ENCODE results near the gene BEND5.

Gene BEND5

DNA sequence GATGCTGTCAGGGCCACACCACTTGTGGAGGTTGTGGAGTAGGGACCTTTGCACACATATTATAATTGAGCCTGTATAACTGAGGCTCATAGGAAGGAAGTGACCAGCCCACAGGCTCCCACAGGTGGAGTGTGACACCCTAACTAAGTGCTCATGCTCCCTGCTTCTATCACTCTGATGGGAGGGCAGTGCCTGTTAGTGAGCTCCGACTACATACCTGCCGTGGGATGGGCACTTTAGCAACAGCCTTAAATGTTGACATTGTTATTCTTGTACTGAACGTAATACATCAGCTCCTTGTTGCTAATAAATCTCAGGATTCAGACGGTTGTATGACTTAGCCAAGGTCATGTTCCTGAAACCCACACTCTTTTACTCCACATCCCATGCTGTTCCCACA is 58.0 kb downstream of the BEND5 start:
- no peak for DNase-seq (ENCODE audit: low read depth)

GRCh38 chr1:48718116-48718630 is 58.5 kb downstream of the BEND5 start:
- no peak for DNase-seq (ENCODE audit: low read depth)

GRCh38 chr1:48717082-48717481 is 59.6 kb downstream of the BEND5 start:
- no peak for DNase-seq (ENCODE audit: low read depth)

DNA sequence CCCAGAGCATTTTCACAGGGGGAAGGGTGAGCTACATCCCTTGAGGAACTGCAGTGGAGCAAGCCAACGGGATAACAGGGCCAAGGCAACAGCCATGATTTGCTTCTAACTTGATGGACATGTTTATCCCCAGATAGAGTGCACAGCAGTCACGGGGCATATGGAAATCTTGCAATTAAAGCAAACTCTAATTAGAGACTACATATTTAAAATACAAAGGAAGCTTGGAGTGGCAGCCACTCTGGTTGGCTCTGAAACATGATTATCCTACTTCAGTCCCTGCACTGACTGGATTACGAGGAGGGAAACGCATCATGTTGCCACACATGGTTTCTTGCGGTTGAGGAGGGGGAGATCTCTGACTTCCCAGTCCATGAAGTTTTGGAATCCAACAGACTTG is 60.8 kb downstream of the BEND5 start:
- DNase-seq (ENCODE audit: low read depth) = no peak

GRCh38 chr1:48710915-48711314 is 65.8 kb downstream of the BEND5 start:
- no peak for DNase-seq (ENCODE audit: low read depth)

- no peak for DNase-seq (ENCODE audit: low read depth)
Observed at GRCh38 chr1:48710318-48710717, 66.4 kb downstream of the BEND5 start.

DNA sequence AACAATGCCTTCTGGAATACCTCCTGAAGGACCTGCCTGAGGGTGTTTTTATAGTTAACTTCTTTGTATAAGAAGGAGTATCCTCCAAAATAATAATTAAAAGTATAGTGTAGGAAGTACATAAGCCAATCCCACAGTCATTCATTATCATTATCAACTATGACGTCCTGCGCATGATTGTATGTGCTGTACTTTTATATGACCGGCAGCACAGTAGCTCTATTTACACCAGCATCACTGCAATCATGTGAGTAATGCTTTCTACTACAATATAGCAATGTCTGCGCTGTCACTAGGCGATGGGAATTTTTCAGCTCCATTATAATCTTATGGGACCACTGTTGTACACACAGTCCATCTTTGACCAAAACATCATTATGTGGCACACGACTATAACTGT is 72.0 kb downstream of the BEND5 start:
- DNase-seq (ENCODE audit: low read depth) = no peak

DNA sequence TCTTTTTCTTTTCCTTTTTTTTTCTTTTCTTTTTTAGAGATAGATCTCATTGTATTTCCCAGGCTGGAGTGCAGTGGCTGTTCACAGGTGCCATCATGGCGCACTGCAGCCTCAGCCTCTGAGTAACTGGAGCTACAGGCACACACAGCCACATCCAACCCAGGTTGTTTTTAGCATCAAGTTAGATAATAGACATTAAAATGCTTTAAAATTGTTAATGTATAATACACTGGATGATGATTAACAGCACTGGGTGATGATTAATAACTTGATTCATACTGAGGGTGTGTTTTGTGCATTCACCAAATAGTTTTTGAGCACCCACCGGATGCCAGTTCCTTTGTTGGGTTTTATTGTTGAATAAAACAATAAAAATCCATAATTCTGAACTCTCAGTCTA is 75.2 kb downstream of the BEND5 start:
- no peak for DNase-seq (ENCODE audit: low read depth)

DNA sequence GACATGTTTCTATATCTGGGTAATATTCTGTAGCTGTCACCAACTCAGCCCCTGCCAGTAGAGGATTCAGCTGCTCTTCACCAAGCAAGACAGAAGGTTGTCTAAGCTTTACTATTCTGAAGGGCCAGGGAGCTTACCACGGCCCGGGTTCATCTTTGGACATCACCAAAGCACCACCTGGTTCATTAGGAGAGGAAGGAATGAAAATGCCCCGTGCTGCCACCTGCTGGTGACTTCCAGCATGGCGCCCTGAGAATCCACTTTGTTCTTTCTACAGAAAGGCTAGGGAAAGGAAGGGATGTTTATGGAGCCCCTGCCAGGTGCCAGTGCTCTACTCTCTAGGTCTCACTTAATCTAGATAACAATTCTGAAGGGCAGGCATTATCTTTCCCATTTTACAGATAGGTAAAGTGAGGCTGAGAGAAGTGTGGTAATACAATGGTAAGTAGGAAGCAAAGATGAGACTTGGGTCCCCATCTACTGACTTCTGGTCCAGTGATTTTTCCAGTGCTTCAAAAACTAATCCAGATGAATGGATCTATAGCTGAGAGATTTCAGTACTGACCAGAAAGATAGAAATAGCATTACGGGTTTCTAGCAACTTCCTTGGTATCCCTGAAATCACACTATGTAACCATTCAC is 79.5 kb downstream of the BEND5 start:
- peak; percentile 12 for DNase-seq (ENCODE audit: low read depth)

GRCh38 chr1:48695161-48695560 is 81.5 kb downstream of the BEND5 start:
- DNase-seq (ENCODE audit: low read depth) = no peak

- no peak for DNase-seq (ENCODE audit: low read depth)
Observed at GRCh38 chr1:48693674-48694320, 82.9 kb downstream of the BEND5 start.

DNA sequence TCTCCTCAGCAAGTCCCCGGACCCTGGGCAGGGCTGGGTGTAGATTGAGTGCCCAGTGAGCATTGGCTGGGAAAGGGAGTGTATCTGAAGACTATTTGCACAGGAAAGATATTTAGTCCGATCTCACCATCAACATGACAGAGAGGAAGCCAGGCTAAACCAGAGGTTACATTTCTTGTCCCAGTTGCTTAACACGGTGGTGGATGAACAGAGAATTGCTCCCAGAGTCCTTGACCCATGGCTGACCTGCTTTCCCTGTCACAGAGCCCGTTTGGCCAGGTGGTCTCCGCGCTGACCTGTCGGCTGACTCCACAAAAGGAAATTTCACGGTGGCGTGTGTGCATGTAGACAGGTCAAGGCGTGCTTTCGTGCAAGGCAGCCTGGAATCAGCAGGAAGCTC is 83.5 kb downstream of the BEND5 start:
- no peak for DNase-seq (ENCODE audit: low read depth)

DNA sequence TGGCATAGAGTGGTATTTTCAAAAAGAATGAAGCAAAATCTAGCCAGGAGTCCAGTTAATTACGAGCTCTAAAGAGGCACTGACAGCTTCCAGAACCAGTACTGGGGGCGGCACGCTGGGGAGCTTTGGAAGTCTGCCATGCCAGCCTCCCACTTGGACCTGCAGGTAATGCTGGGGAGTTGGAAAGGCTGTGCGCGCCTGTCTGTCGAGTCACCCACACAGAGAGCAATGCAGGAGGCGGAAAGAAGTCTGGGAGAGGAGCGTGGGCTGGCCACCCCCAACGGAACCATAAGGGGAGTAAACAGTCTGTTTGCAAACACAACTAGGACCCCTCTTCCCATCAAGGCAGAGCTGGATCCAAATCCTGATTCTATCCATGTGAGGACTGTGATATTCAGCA is 84.5 kb downstream of the BEND5 start:
- DNase-seq (ENCODE audit: low read depth) = no peak

- DNase-seq (ENCODE audit: low read depth) = no peak
Observed at GRCh38 chr1:48691429-48692001, 85.2 kb downstream of the BEND5 start.

DNA sequence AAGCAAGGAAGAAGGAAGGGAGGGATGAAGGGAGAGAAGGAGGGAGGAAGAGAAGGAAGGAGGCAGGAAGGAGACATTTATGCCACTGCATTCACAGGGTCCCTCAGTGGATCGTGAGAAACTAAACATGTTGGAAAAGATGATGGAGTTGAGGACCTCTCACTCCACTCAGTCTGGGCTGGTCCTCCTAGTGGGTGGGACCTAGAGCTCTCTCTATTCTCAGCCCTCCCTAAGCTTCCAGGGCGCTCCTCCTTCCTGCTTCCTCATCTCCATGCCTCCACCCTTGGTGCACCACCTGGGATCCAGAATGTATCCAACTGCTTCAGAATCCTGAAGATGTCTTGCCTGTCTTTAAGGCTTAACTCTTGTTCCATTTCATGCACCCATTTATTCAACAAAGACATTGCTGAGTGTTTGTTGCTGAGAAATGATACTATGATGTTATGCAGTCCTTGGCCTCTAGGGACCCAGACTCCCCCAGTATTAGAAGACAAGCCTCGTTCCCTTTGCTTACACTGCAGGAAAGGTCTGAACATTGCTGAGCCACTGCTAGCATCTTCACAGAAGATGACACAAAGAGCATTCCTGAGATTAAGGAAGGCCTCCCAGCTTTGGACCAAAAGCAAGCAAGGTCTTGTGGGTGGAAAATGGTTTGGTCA is 88.5 kb downstream of the BEND5 start:
- DNase-seq (ENCODE audit: low read depth) = no peak

DNA sequence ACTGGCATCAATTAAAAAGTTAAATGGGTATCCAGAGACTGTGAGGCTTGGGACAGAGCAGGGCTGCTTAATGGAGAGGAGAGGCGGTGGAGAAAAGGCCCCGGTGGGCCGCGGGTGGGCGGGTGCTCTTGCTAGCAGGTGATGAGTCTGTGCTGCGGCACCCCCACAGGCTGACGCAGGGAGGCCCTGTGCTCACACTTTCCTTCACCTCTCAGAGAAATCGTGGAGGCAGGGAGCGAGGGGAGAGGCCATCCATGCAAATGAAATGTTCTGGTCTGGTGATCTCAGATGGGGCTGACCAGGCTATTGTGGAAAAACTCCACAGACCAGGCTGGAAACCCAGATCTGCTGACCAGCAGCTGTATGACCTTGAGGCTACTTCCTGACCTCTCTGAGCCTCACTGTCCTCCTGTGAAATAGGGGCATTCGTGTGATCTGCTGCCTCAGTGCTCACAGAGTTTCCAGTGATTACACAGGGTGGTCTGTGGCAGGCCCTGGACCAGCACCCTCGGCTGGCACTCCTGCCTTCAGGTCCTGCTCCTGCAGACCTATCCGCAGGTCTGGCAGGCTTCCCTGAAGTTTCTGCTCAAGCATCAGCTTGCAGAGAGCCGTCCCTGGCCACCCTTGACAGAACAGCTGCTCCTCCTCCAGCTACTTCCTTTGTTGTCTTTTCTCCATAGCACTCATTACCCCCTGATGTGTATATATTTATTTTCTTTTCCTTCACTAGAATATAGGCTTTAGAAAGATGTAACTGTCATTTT is 89.2 kb downstream of the BEND5 start:
- no peak for DNase-seq (ENCODE audit: low read depth)

- DNase-seq (ENCODE audit: low read depth) = no peak
Observed at GRCh38 chr1:48686159-48686558, 90.5 kb downstream of the BEND5 start.

GRCh38 chr1:48684381-48684780 is 92.3 kb downstream of the BEND5 start:
- no peak for DNase-seq (ENCODE audit: low read depth)

- DNase-seq (ENCODE audit: low read depth) = no peak
Observed at GRCh38 chr1:48683839-48684238, 92.9 kb downstream of the BEND5 start.

- no peak for DNase-seq (ENCODE audit: low read depth)
Observed at GRCh38 chr1:48681476-48682305, 95.0 kb downstream of the BEND5 start.

- no peak for DNase-seq (ENCODE audit: low read depth)
Observed at GRCh38 chr1:48680411-48681035, 96.2 kb downstream of the BEND5 start.
